ENCODE results near the gene KCNMB2.

- TF ChIP-seq YY1 (IDR thresholded peaks at IDR 0.05; ENCODE audit: insufficient read depth, insufficient read length) (no peak), ZNF274 (IDR thresholded peaks at IDR 0.05; ENCODE audit: low read depth, low read length) (no peak), SUZ12 (IDR thresholded peaks at IDR 0.05; ENCODE audit: extremely low read depth, insufficient read depth, insufficient read length) (no peak)
Observed at GRCh38 chr3:178536211-178537079, at the start of gene KCNMB2.

Measured in NT2/D1 (cell line).